Inflammatory macrophage (primary cell): ENCODE measurements around the gene CFD.

Source experiments
- DNase-seq, 2 donors: peaks; one replicate each; pipeline ENCODE4 v3.0.0-alpha.2; 2020 to 2022

CFD gene

DNA sequence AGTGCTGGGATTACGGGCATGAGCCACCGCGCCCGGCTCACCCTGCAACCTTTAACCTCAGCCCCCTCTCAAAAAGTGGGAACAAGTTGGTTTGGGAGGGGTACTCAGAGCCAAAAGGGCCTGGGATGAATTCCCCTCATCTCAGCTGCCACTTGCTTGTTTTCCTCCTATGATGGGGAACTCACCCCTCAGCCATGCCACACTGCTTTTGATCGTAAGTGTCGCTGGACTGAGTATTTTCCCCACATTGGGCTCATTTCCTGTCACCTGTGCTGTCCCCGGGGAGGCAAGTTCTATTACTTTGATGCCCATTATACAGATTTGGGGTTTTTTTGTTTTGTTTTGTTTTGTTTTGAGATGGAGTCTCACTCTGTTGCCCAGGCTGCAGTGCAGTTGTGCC is 47.0 kb downstream of the CFD start:
- no peak for DNase-seq

DNA sequence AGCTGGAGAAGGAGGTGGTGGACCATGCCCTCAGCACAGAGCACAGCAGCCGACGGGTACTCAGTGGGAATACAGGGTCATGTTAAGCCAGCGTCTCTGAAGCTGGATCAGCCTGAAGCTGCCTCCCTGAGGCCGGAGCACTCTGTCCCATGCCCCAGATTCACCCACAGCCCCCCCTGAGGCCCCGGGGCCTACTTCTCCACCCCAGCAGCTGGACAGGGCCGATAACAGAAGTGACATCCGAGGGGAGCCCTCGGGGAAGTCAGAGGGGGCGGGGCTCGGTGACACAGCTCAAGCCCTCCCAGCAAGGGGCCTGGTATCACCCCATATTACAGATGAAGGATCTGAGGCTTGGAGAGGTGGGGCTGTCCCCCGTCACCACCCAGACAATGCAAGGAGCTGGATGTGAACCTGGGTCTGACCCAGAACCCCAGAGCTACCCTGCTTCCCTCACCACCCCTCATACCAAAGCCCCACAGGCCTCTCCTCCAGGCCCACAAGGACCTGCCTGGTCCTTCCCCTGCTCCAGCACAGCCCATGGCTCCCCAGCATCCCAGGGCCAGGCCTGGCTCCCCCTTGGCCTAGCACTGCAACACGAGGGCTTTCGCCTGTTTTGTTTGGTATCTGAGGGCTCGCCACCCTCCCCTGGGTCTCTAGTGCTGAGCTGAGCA is 47.9 kb downstream of the CFD start:
- no peak for DNase-seq

DNA sequence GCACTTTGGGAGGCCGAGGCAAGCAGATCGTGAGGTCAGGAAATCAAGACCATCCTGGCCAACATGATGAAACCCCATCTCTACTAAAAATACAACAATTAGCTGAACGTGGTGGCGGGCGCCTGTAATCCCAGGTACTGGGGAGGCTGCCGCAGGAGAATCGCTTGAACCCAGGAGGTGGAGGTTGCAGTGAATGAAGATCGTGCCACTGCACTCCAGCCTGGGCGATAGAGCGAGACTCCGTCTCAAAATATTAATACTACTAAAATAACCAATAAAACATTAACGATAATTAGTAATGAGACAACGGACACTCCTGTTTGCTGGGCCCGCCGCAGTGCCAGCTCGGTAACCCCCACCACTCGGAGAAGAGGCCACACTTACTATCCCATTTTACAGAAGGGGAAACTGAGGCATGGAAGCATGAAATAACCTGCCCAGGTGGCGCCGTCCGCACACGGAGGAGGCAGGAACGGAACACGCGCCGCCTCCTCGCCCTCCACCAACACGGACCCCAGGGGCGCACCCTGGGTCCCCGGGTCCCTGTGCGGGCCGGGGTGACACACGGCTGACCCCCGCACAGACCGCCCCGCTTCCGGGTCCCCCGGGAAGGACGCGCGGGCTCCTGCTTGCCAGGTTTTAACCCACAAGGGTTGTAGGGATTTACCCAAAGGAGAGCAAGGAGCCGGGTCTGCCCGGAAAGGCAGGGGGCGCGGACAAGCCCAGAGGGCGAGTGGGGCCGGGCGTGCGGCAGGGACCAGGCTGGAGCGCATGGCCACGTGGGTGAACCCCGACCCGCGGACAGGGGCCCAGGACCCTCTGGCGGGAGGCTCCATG is 52.0 kb downstream of the CFD start:
- DNase-seq = no peak

DNA sequence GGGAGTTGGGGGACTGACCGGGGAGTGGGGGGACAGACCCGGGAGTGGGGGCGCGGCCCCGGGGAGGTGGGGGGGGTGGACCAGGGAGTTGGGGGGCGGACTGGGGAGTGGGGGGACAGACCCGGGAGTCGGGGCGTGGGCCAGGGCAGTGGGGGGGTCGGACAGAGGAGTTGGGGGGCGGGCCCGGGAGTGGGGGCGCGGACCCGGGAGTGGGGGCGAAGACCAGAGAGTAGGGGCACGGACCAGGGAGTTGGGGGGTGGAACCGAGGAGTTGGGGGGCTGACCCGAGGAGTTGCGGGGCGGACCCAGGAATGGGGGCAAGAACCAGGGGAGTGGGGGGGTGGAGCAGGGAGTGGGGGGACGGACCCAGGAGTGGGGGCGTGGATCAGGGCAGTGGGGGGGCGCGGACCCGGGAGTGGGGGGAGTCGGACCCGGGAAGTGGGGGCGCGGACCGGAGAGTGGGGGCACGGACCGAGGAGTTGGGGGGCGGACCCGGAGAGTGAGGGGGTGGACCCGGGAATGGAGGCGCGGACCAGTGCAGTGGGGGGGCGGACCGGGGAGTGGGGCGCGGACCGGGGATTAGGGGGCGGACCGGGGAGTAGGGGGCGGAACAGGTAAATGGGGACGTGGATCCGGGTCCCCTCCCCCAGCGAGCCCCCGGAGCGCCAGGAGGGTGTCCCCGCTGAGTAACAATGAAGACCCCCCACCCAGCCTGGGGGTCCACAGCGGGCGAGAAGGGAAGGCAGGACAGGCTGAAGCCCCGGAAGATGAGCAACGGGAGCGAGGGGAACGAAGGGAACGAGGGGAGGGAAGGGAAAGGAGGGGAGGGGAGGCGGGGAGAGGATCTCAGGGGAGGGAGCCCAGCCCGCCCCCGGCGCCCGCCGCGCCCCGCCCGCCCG is 53.0 kb downstream of the CFD start:
- no peak for DNase-seq
